ENCODE data around the gene STMN3.

Gene STMN3

DNA sequence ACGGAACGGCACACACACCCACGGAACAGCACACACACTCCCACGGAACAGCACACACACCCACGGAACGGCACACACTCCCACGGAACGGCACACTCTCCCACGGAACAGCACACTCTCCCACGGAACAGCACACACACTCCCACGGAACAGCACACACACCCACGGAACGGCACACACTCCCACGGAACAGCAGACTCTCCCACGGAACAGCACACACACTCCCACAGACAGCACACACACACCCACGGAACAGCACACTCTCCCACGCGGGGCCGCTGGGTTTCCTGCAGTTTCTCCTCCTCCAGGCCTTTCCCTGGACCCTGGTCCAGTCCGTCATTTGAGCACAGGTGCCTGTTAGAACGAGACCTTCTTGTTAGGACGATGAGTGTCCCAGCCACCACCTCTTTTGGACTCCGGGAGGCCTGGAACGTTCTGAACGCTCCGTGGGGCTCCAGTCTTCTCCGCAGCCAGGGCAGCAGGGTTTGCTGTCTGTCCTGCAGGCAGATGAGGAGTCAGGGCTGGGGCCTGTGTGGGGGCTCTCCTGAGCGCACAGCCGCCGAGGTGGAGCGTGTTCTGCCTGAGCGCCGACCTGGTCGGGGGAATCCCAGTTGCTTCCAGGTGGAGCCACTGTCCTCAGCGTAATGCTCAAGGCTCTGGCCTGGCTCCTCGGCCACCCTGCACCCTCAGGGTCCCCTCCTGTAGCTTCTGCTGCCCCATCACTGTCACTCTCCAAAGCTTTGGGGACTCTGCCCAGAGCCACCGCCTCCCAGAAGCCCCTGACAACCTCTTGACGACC is 25.6 kb upstream of the STMN3 start:
- Histone ChIP-seq H3K9me2 (replicated peaks; ENCODE audit: insufficient read depth, low read length) (no peaks in the 10 kb centered on the region), H3K79me2 (ENCODE audit: insufficient read depth, low read length) (no peaks in the 10 kb centered on the region), H3K9ac (ENCODE audit: low read length) (no peak overlapping the region), H2AFZ (ENCODE audit: low read depth, low read length, severe bottlenecking) (no peak overlapping the region), H3F3A (ENCODE audit: insufficient read depth) (no peaks in the 10 kb centered on the region), H3K9me3 (ENCODE audit: insufficient read depth, low read length) (no peaks in the 10 kb centered on the region), H3K27me3 (ENCODE audit: low read length) (no peaks in the 10 kb centered on the region), H3K36me3 (ENCODE audit: low read length) (no peaks in the 10 kb centered on the region), H3K4me3 (ENCODE audit: insufficient read depth, low read length, poor library complexity, severe bottlenecking) (no peak overlapping the region), H4K20me1 (ENCODE audit: low read depth, low read length) (no peaks in the 10 kb centered on the region), H3K27ac (ENCODE audit: low read depth, low read length) (no peak overlapping the region), H3K4me2 (ENCODE audit: low read depth, low read length, poor library complexity, severe bottlenecking) (no peak overlapping the region)
- TF ChIP-seq EZH2phosphoT487 (conservative IDR thresholded peaks at IDR 0.05; ENCODE audit: low read length) = no peak
- TF ChIP-seq, protein P1, sequence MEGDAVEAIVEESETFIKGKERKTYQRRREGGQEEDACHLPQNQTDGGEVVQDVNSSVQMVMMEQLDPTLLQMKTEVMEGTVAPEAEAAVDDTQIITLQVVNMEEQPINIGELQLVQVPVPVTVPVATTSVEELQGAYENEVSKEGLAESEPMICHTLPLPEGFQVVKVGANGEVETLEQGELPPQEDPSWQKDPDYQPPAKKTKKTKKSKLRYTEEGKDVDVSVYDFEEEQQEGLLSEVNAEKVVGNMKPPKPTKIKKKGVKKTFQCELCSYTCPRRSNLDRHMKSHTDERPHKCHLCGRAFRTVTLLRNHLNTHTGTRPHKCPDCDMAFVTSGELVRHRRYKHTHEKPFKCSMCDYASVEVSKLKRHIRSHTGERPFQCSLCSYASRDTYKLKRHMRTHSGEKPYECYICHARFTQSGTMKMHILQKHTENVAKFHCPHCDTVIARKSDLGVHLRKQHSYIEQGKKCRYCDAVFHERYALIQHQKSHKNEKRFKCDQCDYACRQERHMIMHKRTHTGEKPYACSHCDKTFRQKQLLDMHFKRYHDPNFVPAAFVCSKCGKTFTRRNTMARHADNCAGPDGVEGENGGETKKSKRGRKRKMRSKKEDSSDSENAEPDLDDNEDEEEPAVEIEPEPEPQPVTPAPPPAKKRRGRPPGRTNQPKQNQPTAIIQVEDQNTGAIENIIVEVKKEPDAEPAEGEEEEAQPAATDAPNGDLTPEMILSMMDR (IDR thresholded peaks at IDR 0.05; ENCODE audit: insufficient read depth, low read length, poor library complexity, severe bottlenecking) = no peak

GRCh38 chr20:63678071-63678470 is 24.8 kb upstream of the STMN3 start:
- Histone ChIP-seq H3K9ac (ENCODE audit: low read length) (no peak overlapping the region), H3K9me2 (replicated peaks; ENCODE audit: insufficient read depth, low read length) (no peaks in the 10 kb centered on the region), H3K36me3 (ENCODE audit: low read length) (no peaks in the 10 kb centered on the region), H2AFZ (ENCODE audit: low read depth, low read length, severe bottlenecking) (no peak overlapping the region), H3K79me2 (ENCODE audit: insufficient read depth, low read length) (no peaks in the 10 kb centered on the region), H4K20me1 (ENCODE audit: low read depth, low read length) (no peaks in the 10 kb centered on the region), H3K27ac (ENCODE audit: low read depth, low read length) (no peak overlapping the region), H3K4me3 (ENCODE audit: insufficient read depth, low read length, poor library complexity, severe bottlenecking) (no peak overlapping the region), H3F3A (ENCODE audit: insufficient read depth) (no peaks in the 10 kb centered on the region), H3K9me3 (ENCODE audit: insufficient read depth, low read length) (no peaks in the 10 kb centered on the region), H3K27me3 (ENCODE audit: low read length) (no peaks in the 10 kb centered on the region), H3K4me2 (ENCODE audit: low read depth, low read length, poor library complexity, severe bottlenecking) (no peak overlapping the region)
- no peak for TF ChIP-seq EZH2phosphoT487 (conservative IDR thresholded peaks at IDR 0.05; ENCODE audit: low read length)
- TF ChIP-seq, protein P1 (IDR thresholded peaks at IDR 0.05; ENCODE audit: insufficient read depth, low read length, poor library complexity, severe bottlenecking) = no peak

DNA sequence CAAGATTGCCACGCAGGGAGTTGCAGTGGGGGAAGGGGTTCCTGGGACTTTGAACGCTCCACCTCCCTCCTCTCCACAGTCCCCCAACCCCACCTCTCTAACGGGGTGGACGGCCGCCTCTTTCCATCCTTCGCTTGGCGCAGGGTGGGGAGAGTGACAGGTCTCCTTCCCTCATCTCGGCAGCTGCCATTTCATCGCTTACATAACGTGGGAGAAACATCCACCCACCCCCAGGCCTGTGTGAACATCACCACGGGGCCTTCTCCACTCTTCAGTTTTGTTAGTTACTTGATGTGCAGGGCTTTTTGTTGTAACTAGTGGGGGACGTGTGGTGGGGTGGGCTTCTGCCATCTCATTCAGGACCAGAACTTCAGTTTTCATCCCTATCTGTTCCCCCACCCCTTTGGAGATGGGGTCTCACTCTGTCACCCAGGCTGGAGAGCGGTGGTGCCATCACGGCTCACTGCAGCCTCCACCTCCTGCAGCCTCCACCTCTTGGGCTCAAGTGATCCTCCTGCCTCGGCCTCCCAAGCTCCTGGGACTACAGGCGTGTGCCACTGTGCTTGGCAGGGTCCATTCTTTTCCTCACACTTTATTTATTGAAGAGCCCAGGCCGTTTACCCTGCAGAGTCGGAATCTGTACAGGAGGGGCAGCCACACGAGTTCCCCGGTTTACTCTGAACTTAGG is 22.6 kb upstream of the STMN3 start:
- H3K9me2 ChIP-seq (replicated peaks; ENCODE audit: insufficient read depth, low read length) = no peaks in the 10 kb centered on the region
- H3K36me3 ChIP-seq (ENCODE audit: low read length) = no peaks in the 10 kb centered on the region
- H3K79me2 ChIP-seq (ENCODE audit: insufficient read depth, low read length) = no peaks in the 10 kb centered on the region

More for the DNA sequence above, 22.6 kb upstream of the STMN3 start:
- Histone ChIP-seq H3K9ac (ENCODE audit: low read length) (no peak overlapping the region), H3F3A (ENCODE audit: insufficient read depth) (no peaks in the 10 kb centered on the region), H3K4me3 (ENCODE audit: insufficient read depth, low read length, poor library complexity, severe bottlenecking) (no peak overlapping the region), H3K27me3 (ENCODE audit: low read length) (no peaks in the 10 kb centered on the region), H3K9me3 (ENCODE audit: insufficient read depth, low read length) (no peaks in the 10 kb centered on the region), H3K4me2 (ENCODE audit: low read depth, low read length, poor library complexity, severe bottlenecking) (no peak overlapping the region), H4K20me1 (ENCODE audit: low read depth, low read length) (no peaks in the 10 kb centered on the region), H3K27ac (ENCODE audit: low read depth, low read length) (no peak overlapping the region), H2AFZ (ENCODE audit: low read depth, low read length, severe bottlenecking) (no peak overlapping the region)
- TF ChIP-seq, protein P1 (IDR thresholded peaks at IDR 0.05; ENCODE audit: insufficient read depth, low read length, poor library complexity, severe bottlenecking) = no peak
- TF ChIP-seq EZH2phosphoT487 (conservative IDR thresholded peaks at IDR 0.05; ENCODE audit: low read length) = no peak
